Cardiac fibroblast (primary cell): ENCODE results near the gene FOLR1.

Source experiments
- DNase-seq, 2 donors: peaks; one replicate each; pipeline versions ENCODE4 v3.0.0 to v3.0.0-alpha.2; 2010; ENCODE audit warnings: low read depth in 2 of 2
- H3K4me3 ChIP-seq, 2 donors: replicated peaks in 1 of 2; 1 replicate in 1 of 2; 2 replicates in 1 of 2; pipeline ENCODE4 v1.5.1; 2011; ENCODE audit warnings: low read depth in 2 of 2, low read length in 2 of 2, mild to moderate bottlenecking in 2 of 2, moderate library complexity in 1 of 2
- CTCF ChIP-seq: IDR thresholded peaks from one replicate; pipeline ENCODE4 v1.5.1; 2011; ENCODE audit warnings: low read depth, mild to moderate bottlenecking, low read length, inconsistent platforms

The FOLR1 gene

GRCh38 chr11:72243173-72244059 is 51.5 kb downstream of the FOLR1 start:
- no peak for TF ChIP-seq CTCF
- no peak overlapping the region for H3K4me3 ChIP-seq
- DNase-seq, result no peak

- no peak within 1 kb of the TSS for H3K4me3 ChIP-seq
- TF ChIP-seq CTCF, result no peak
- no peak for DNase-seq
Observed at GRCh38 chr11:72244060-72244360, 52.1 kb downstream of the FOLR1 start, which contains the start of gene PHOX2A. Gene PHOX2A, minus strand, starts transcription at chr11:72244176. Its CDS starts 172 bp downstream, at chr11:72244004.

DNA sequence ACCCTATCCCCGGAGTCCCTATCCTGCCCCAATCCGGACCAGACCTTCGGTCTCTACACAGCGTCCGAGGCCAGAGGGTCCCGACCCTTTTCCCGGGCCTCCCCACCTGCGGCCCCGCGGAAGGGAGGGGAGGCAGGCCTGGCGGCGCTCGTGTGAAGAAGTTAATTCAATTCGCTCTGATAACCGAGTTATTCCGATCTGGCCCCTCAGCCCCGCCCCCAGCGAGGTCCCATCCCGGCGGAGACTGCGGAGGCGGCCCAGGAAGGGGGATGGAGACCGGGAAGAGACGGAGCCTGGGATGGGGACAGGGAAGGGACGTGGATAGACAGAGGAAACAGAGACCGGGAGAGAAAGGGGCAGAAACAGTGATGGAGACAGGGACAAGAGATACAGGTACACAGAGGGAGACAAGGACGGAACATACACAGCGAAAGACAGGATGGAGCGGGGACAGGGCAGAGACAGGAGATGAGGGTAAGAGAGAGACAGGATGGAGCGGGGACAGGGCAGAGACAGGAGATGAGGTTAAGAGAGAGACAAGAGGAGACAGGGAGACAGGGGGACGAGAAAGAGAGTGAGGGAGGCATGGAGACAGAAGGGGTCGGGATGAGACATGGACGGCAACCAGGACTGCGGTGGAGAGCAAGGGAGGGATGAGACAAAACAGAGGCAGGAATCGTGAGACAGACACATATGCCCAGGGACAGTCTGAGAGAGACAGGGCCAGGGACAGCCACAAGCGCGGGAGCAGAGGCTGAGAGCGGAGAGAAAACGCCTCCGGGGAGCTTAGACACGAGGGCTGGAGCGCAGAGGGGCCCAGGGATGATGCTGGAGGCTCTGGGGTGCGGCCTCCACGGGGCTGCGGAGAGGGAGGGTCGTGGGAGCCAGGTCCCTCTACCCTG is 52.7 kb downstream of the FOLR1 start:
- no peak for TF ChIP-seq CTCF
- H3K4me3 ChIP-seq, result no peak overlapping the region
- no peak for DNase-seq

GRCh38 chr11:72245263-72245816 is 53.4 kb downstream of the FOLR1 start:
- H3K4me3 ChIP-seq, result no peak overlapping the region
- no peak for TF ChIP-seq CTCF
- no peak for DNase-seq
